ENCODE data around the gene ZNF586. TPM values are rescaled to one million over a fixed set of nuclear protein-coding genes. Genes with fewer than 3 reads are reported as not detected.

Gene ZNF586
- total RNA-seq, 1 donor, result 22.9 TPM

GRCh38 chr19:57776764-57777296 is 7.4 kb downstream of the ZNF586 start:
- DNase-seq (ENCODE audit: low read depth), result no peak
- H3K4me3 ChIP-seq (ENCODE audit: low read depth, low read length), result no peak overlapping the region
- TF ChIP-seq CTCF (IDR thresholded peaks at IDR 0.05; ENCODE audit: insufficient read depth, low read depth, low read length), result no peak

DNA sequence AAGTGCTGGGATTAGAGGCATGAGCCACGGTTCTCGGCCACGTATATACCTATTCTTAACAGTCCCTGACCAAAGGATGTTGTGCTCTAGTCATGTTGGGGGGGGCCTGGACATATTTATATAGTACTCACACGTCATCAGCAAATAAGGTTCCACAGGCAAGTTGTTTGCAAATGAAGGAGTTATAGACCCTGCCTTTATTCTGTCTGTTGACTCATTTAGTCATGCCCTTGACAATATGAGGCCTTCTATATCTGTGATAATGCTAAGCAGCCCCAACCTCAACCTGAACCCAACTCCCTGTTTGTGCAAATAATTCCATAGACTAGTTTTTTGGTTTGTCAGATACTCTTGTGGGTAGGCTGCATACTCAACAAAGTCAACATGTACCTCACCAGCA is 8.9 kb downstream of the ZNF586 start:
- H3K4me3 ChIP-seq (ENCODE audit: low read depth, low read length), result no peak overlapping the region

GRCh38 chr19:57779220-57779845 is 9.9 kb downstream of the ZNF586 start:
- no peak for DNase-seq (ENCODE audit: low read depth)
- TF ChIP-seq CTCF (IDR thresholded peaks at IDR 0.05; ENCODE audit: insufficient read depth, low read depth, low read length), result no peak
- no peak overlapping the region for H3K4me3 ChIP-seq (ENCODE audit: low read depth, low read length)

More for the DNA sequence above, 8.9 kb downstream of the ZNF586 start:
- no peak for TF ChIP-seq CTCF (IDR thresholded peaks at IDR 0.05; ENCODE audit: insufficient read depth, low read depth, low read length)
- no peak for DNase-seq (ENCODE audit: low read depth)

DNA sequence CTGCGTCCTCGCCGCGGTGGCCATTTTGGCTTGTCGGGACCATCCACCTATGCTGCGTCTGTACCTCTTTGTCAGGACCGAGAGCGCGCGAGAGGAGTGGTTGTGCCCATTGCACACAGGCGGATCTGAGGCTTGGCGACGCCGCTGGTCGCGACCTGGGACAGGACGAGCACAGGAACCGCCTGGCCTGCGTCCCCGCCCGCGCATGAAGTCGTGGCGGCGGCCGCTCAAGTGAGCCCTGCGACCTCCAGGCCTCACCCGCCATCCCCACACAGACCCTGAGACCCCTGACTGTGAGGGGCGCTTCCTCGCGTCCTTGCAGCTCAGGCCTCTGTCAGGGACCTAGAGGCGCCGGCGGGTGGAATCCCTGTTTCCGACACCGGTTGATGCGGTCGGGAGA is 16.8 kb downstream of the ZNF586 start:
- no peak for DNase-seq (ENCODE audit: low read depth)
- no peak overlapping the region for H3K4me3 ChIP-seq (ENCODE audit: low read depth, low read length)
- no peak for TF ChIP-seq CTCF (IDR thresholded peaks at IDR 0.05; ENCODE audit: insufficient read depth, low read depth, low read length)

DNA sequence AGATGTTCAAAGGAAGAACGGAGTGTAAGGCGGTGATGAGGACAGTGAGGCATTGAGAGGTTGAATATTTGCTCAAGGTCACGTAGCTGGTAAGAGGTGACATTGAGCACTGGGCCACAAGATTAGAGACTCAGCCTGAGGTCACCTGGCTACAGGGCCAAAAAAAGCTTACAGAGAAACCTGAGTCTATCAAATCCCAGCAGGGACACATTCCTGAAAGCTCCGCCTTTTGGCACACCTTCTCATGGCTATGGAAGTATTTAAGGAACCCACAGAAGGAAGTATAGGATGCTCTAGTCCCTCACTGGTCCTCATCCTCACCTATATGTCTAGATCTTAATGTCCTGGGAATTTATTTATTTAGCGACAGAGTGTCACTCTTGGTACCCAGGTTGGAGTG is 17.4 kb downstream of the ZNF586 start:
- DNase-seq (ENCODE audit: low read depth), result no peak
- H3K4me3 ChIP-seq (ENCODE audit: low read depth, low read length), result no peak overlapping the region
- TF ChIP-seq CTCF (IDR thresholded peaks at IDR 0.05; ENCODE audit: insufficient read depth, low read depth, low read length), result no peak

- no peak for DNase-seq (ENCODE audit: low read depth)
- H3K4me3 ChIP-seq (ENCODE audit: low read depth, low read length), result no peak overlapping the region
Observed at GRCh38 chr19:57788114-57788692, 18.7 kb downstream of the ZNF586 start.

More at GRCh38 chr19:57788114-57788692, 18.7 kb downstream of the ZNF586 start:
- TF ChIP-seq CTCF (IDR thresholded peaks at IDR 0.05; ENCODE audit: insufficient read depth, low read depth, low read length), result no peak
